H1 (cell line): ENCODE data around the gene SLC4A8. TPM values are rescaled to one million over a fixed set of nuclear protein-coding genes. Genes with fewer than 3 reads are reported as not detected.

Experiments
- CTCF ChIA-PET: fragments of 300-600 bp; sonication (Branson Sonifier 250); formaldehyde crosslinking; loops from one replicate; lab custom pipeline; 2021; ENCODE audit not compliant: partially characterized antibody; lab: Charles Lee
- POLR2A ChIA-PET: fragments of 300-600 bp; sonication (Branson Sonifier 250); formaldehyde crosslinking; loops from one replicate; lab custom pipeline; 2021; ENCODE audit warnings: inconsistent platforms; ENCODE audit not compliant: partially characterized antibody; lab: Charles Lee
- DNase-seq, 2 experiments: peaks; one replicate each; pipeline versions ENCODE4 v3.0.0 to v3.0.0-alpha.2; 2010 to 2022; ENCODE audit warnings: low spot score in 2 of 2, low read depth in 1 of 2, mixed read lengths in 1 of 2
- FAIRE-seq: peaks from 2 replicates; lab custom pipeline; 2011; peaks lifted over from hg19 to GRCh38; lab: Jason Lieb, UNC
- H2AFZ ChIP-seq: 2 replicates; pipeline ENCODE4 v1.8.1; 2012; ENCODE audit warnings: low read length, inconsistent platforms
- H2AK5ac ChIP-seq: 2 replicates; pipeline ENCODE4 v1.6.1; 2013; ENCODE audit warnings: low read depth, low read length
- H2BK120ac ChIP-seq: replicated peaks from 2 replicates; pipeline ENCODE3; 2013; ENCODE audit warnings: low read depth, low read length, inconsistent platforms
- H2BK12ac ChIP-seq: 2 replicates; pipeline ENCODE4 v1.6.1; 2013; ENCODE audit warnings: low read depth, low read length
- H2BK15ac ChIP-seq: 2 replicates; pipeline ENCODE4 v1.6.1; 2013; ENCODE audit warnings: low read length
- H2BK20ac ChIP-seq: 2 replicates; pipeline ENCODE4 v1.6.1; 2013; ENCODE audit warnings: low read length
- H2BK5ac ChIP-seq: 2 replicates; pipeline ENCODE4 v1.6.1; 2013; ENCODE audit warnings: low read depth, low read length
- H3K14ac ChIP-seq: 2 replicates; pipeline ENCODE4 v1.6.1; 2013; ENCODE audit warnings: inconsistent platforms; ENCODE audit not compliant: insufficient read length
- H3K18ac ChIP-seq: 2 replicates; pipeline ENCODE4 v1.6.1; 2013; ENCODE audit warnings: low read length; ENCODE audit errors: extremely low read depth
- H3K23ac ChIP-seq: 2 replicates; pipeline ENCODE4 v1.6.1; 2013; ENCODE audit warnings: inconsistent platforms; ENCODE audit not compliant: insufficient read length
- H3K23me2 ChIP-seq: 2 replicates; pipeline ENCODE4 v1.6.1; 2013; ENCODE audit warnings: low read depth, low read length
- H3K27ac ChIP-seq: 2 replicates; pipeline ENCODE4 v1.6.1; 2011; ENCODE audit warnings: low read depth, low read length, inconsistent platforms
- H3K27me3 ChIP-seq, 4 experiments: replicated peaks in 1 of 4; 1 replicate in 1 of 4; 2 replicates in 3 of 4; pipeline versions ENCODE4 v1.6.1 to v1.8.1; 2011 to 2013; ENCODE audit warnings: low read length in 3 of 4, mild to moderate bottlenecking in 3 of 4, inconsistent platforms in 2 of 4, mixed read lengths in 2 of 4, moderate library complexity in 1 of 4; ENCODE audit not compliant: control insufficient read depth in 3 of 4, insufficient read depth in 3 of 4; ENCODE audit errors: extremely low read depth in 1 of 4
- H3K36me3 ChIP-seq, 4 experiments: 2 replicates each; pipeline versions ENCODE4 v1.6.1 to v1.8.1; 2011 to 2013; ENCODE audit warnings: mild to moderate bottlenecking in 4 of 4, low read length in 3 of 4, moderate library complexity in 2 of 4, control low read depth in 1 of 4, inconsistent platforms in 1 of 4; ENCODE audit not compliant: insufficient read depth in 4 of 4, control insufficient read depth in 2 of 4
- H3K4ac ChIP-seq: replicated peaks from 2 replicates; pipeline ENCODE3; 2013; ENCODE audit warnings: low read length, low read depth, mixed read lengths, inconsistent platforms; ENCODE audit not compliant: insufficient read length
- H3K4me1 ChIP-seq, 4 experiments: replicated peaks in 1 of 4; 1 replicate in 1 of 4; 2 replicates in 3 of 4; pipeline versions ENCODE4 v1.6.1 to v1.8.1; 2011 to 2013; ENCODE audit warnings: low read length in 3 of 4, inconsistent platforms in 2 of 4, mixed read lengths in 1 of 4; ENCODE audit not compliant: insufficient read depth in 4 of 4, control insufficient read depth in 3 of 4
- H3K4me2 ChIP-seq, 2 experiments: 2 replicates each; pipeline versions ENCODE4 v1.6.1 to v1.8.1; 2011 to 2013; ENCODE audit warnings: low read depth in 2 of 2, low read length in 2 of 2, control low read depth in 1 of 2, inconsistent platforms in 1 of 2, mild to moderate bottlenecking in 1 of 2; ENCODE audit not compliant: insufficient read depth in 1 of 2
- H3K4me3 ChIP-seq, 4 experiments: fragments of 200-600, 300-600 bp in 1 of 4; sonication (generic), shearing (Covaris generic), sonication (Bioruptor Twin) in 1 of 4; 2 replicates each; pipeline versions ENCODE4 v1.5.1 to v1.8.1; 2011 to 2016; ENCODE audit warnings: low read length in 4 of 4, low read depth in 3 of 4, control low read depth in 2 of 4, inconsistent platforms in 2 of 4, mild to moderate bottlenecking in 2 of 4, mixed read lengths in 1 of 4, moderate library complexity in 1 of 4; ENCODE audit not compliant: insufficient read depth in 2 of 4; ENCODE audit errors: extremely low read depth in 1 of 4
- H3K56ac ChIP-seq: replicated peaks from 2 replicates; pipeline ENCODE3; 2013; ENCODE audit warnings: low read depth, mild to moderate bottlenecking, mixed read lengths, low read length, inconsistent platforms; ENCODE audit not compliant: insufficient read length
- H3K79me1 ChIP-seq: 2 replicates; pipeline ENCODE4 v1.6.1; 2013; ENCODE audit warnings: low read depth, low read length, control low read depth
- H3K79me2 ChIP-seq, 2 experiments: 2 replicates each; pipeline versions ENCODE4 v1.6.1 to v1.8.1; 2012 to 2013; ENCODE audit warnings: low read length in 2 of 2, mild to moderate bottlenecking in 2 of 2, inconsistent platforms in 1 of 2; ENCODE audit not compliant: insufficient read depth in 2 of 2, control insufficient read depth in 1 of 2
- H3K9ac ChIP-seq, 4 experiments: replicated peaks in 1 of 4; 1 replicate in 1 of 4; 2 replicates in 3 of 4; pipeline versions ENCODE4 v1.6.1 to v1.8.1; 2011 to 2013; ENCODE audit warnings: low read depth in 3 of 4, low read length in 3 of 4, control low read depth in 2 of 4, mild to moderate bottlenecking in 2 of 4, moderate library complexity in 2 of 4, inconsistent platforms in 1 of 4; ENCODE audit errors: extremely low read depth in 1 of 4
- H3K9me3 ChIP-seq, 2 experiments: 2 replicates each; pipeline versions ENCODE4 v1.6.1 to v1.8.1; 2012 to 2013; ENCODE audit warnings: mild to moderate bottlenecking in 2 of 2, moderate library complexity in 2 of 2, control low read depth in 1 of 2, inconsistent platforms in 1 of 2, low read depth in 1 of 2, low read length in 1 of 2, mixed read lengths in 1 of 2; ENCODE audit not compliant: insufficient read depth in 2 of 2
- H4K20me1 ChIP-seq, 2 experiments: replicated peaks in 1 of 2; 2 replicates each; pipeline versions ENCODE3 to v1.8.1; 2011 to 2013; ENCODE audit warnings: inconsistent platforms in 2 of 2, low read length in 2 of 2, mild to moderate bottlenecking in 1 of 2; ENCODE audit not compliant: insufficient read depth in 2 of 2, control insufficient read depth in 1 of 2
- H4K5ac ChIP-seq: 2 replicates; pipeline ENCODE4 v1.6.1; 2013; ENCODE audit warnings: low read length, low read depth, mixed read lengths, inconsistent platforms; ENCODE audit not compliant: insufficient read length
- H4K8ac ChIP-seq: 2 replicates; pipeline ENCODE4 v1.8.0; 2013; ENCODE audit warnings: mild to moderate bottlenecking, moderate library complexity, low read length, inconsistent platforms; ENCODE audit not compliant: insufficient read depth; ENCODE audit errors: extremely low read depth
- H4K91ac ChIP-seq: replicated peaks from 2 replicates; pipeline ENCODE3; 2013; ENCODE audit warnings: low read length, mixed read lengths, inconsistent platforms; ENCODE audit not compliant: insufficient read length
- BRCA1 ChIP-seq: IDR thresholded peaks from 2 replicates; pipeline ENCODE4 v1.6.1; 2012; ENCODE audit warnings: low read depth, low read length, improper control_type of control experiment
- CBX5 ChIP-seq: fragments of 300-800, 300-1000 bp; sonication (generic); IDR thresholded peaks from 2 replicates; pipeline ENCODE4 v1.7.1; 2016; ENCODE audit warnings: antibody characterized with exemption, low read length, low read depth
- CREB1 ChIP-seq: IDR thresholded peaks from 2 replicates; pipeline ENCODE4 v1.6.1; 2012; ENCODE audit warnings: inconsistent platforms
- CTBP2 ChIP-seq: IDR thresholded peaks from 2 replicates; pipeline ENCODE4 v1.7.0; 2011; ENCODE audit warnings: borderline replicate concordance, mild to moderate bottlenecking, moderate library complexity, mixed read lengths, low read length; ENCODE audit not compliant: insufficient read depth, insufficient read length
- EGR1 ChIP-seq: IDR thresholded peaks from 2 replicates; pipeline ENCODE4 v1.6.1; 2011; ENCODE audit warnings: low read depth, low read length, borderline replicate concordance
- FOSL1 ChIP-seq: IDR thresholded peaks from 2 replicates; pipeline ENCODE4 v1.6.1; 2011; ENCODE audit warnings: mild to moderate bottlenecking, low read depth, low read length, moderate library complexity; ENCODE audit not compliant: insufficient read depth
- RFX5 ChIP-seq: IDR thresholded peaks from 2 replicates; pipeline ENCODE4 v1.6.1; 2011; ENCODE audit warnings: low read depth, low read length, improper control_type of control experiment, borderline replicate concordance
- SP1 ChIP-seq: IDR thresholded peaks from 2 replicates; pipeline ENCODE4 v1.6.1; 2011; ENCODE audit warnings: low read depth, low read length
- YY1 ChIP-seq: IDR thresholded peaks from 2 replicates; pipeline ENCODE4 v1.6.1; 2011; ENCODE audit warnings: low read depth, mild to moderate bottlenecking, low read length
- WGBS, 2 experiments: shearing (Covaris generic) in 1 of 2; methylation state at CpG; one replicate each; pipeline versions ENCODE4 v1.1.6 to v1.1.7; 2013 to 2015; ENCODE audit warnings: low lambda C conversion rate in 2 of 2, mixed read lengths in 2 of 2, inconsistent platforms in 1 of 2, low coverage in 1 of 2, missing lambda C conversion rate in 1 of 2; ENCODE audit not compliant: insufficient replicate concordance in 2 of 2, insufficient coverage in 1 of 2, insufficient read length in 1 of 2; ENCODE audit errors: extremely low coverage in 1 of 2, missing lambda C conversion rate in 1 of 2; 5-methylcytosine and 5-hydroxymethylcytosine counted together
- polyA plus RNA-seq, 7 experiments: library from polyadenylated mRNA; depleted of rRNA in 3 of 7; stranded (reverse) in 5 of 7; unstranded in 2 of 7; fragments of >200 nt in 5 of 7; fragments of 200-250 nt in 2 of 7; gene quantifications; 1 replicate in 5 of 7; 2 replicates in 1 of 7; 4 replicates in 1 of 7; pipeline versions ENCODE4 v1.2.1 to v1.2.3, GENCODE V29; 2011 to 2013; ENCODE audit warnings: missing spikeins in 2 of 7, mixed read lengths in 2 of 7
- total RNA-seq: library from RNA; stranded (reverse); fragmentation: NEBNext Ultra II Directional; extraction: Animal tissue kit (Norgen Biotek cat#: 25700); gene quantifications from 2 replicates; pipeline ENCODE4 v1.2.1, GENCODE V29; 2021
- TF ChIP-seq, protein P1 (sequence below), 3 experiments: IDR thresholded peaks; 1 replicate in 2 of 3; 2 replicates in 1 of 3; pipeline versions ENCODE4 v1.5.1 to v1.6.1; 2011; ENCODE audit warnings: low read length in 3 of 3, mild to moderate bottlenecking in 3 of 3, inconsistent platforms in 2 of 3, low read depth in 1 of 3, moderate library complexity in 1 of 3; ENCODE audit not compliant: insufficient read depth in 1 of 3; ENCODE audit errors: control extremely low read depth in 1 of 3

Gene SLC4A8
- total and polyA plus RNA-seq, 2 of the 8 experiments (the other 6 are each of a cell fraction or from before 2014, with no cell fraction given), result 11.2 to 13.4 TPM

DNA sequence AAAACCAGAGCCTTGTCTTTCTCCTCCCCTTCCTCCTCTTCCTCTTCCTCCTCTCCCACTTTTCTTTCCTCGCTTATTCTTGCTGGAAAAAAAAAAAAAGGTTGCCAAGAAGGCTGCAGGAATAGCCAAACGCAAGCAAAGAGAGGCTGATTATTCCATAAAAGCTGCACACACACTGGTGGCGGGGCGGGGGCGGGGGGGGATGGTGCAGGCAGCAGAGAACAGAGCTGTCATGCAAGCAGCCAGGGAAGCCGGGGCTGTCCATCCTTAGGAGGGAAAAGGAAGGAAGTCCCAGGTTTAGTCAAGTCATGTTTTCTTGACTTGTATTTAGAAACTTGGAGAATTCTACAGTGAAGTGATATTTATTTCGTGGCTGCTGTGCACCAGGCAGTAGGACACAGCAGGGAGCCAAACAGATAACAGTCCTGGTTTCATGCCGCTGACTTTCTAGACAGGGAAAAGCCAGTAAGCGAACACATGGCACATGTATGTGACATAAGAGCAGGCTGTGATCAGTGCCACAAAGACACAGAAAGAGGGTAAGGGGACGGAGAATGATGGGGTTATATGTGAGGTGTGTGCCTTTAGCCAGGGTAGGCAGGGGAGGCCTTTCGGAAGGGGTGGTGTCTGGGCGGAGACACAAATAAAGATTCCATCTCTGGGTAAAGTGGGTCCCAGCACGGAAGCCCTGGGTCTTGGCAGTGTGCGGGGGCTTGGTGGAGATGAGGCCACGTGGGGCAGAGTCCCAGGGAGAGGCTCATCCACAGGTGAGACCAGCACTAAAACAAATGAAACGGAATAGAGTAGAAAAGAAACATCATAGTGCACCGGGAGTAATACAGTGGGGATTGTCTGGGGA lies 109.8 kb downstream of the SLC4A8 start:
- H3K79me2 ChIP-seq, result no peaks in the 10 kb centered on the region
- H3K4ac ChIP-seq, result no peak overlapping the region
- no peaks in the 10 kb centered on the region for H3K9me3 ChIP-seq
- no peaks in the 10 kb centered on the region; a peak in 1 of 7 replicates for H3K27me3 ChIP-seq
- ChIA-PET CTCF (interaction anchor here (0.6 to 8.7 kb wide), 27 partner anchors 10 to 379 kb away, joined by 3 to 132 read pairs (median 4); partner anchors contain the start of genes ANKRD33 and SLC4A8), POLR2A (interaction anchor here (0.6 to 1.0 kb wide), 3 partner anchors 102 to 284 kb away, joined by 3 to 4 read pairs (median 4); no protein-coding TSS in a partner anchor)
- no peak overlapping the region for H2BK20ac ChIP-seq
- H3K79me1 ChIP-seq, result no peaks in the 10 kb centered on the region
- H3K9ac ChIP-seq, result no peak overlapping the region
- no peak overlapping the region for H3K18ac ChIP-seq
- no peak overlapping the region for H2AFZ ChIP-seq
- peaks cover 2 to 17% (median 9%) of the 10 kb centered on the region in 4 experiments; a peak in 6 of 7 replicates for H3K4me1 ChIP-seq
- no peak overlapping the region for H3K4me2 ChIP-seq
- H4K91ac ChIP-seq, result no peak overlapping the region
- no peak overlapping the region for H3K27ac ChIP-seq
- WGBS, 2 experiments, result 73% methylated on average over 16 of the region's 17 CpGs; no CpG with 5 or more reads in 1 of the 2 experiments
- DNase-seq (no peak), FAIRE-seq (no peak)
- H4K5ac ChIP-seq, result no peak overlapping the region
- no peak overlapping the region for H3K14ac ChIP-seq
- no peak overlapping the region for H2BK15ac ChIP-seq
- H4K20me1 ChIP-seq, result no peaks in the 10 kb centered on the region
- H4K8ac ChIP-seq, result no peak overlapping the region
- no peaks in the 10 kb centered on the region for H3K23me2 ChIP-seq
- H3K56ac ChIP-seq, result no peak overlapping the region
- no peak overlapping the region for H2BK5ac ChIP-seq
- H3K4me3 ChIP-seq, result no peak overlapping the region
- no peak overlapping the region for H2BK120ac ChIP-seq
- H3K23ac ChIP-seq, result no peak overlapping the region
- no peaks in the 10 kb centered on the region for H3K36me3 ChIP-seq
- H2BK12ac ChIP-seq, result no peak overlapping the region
- H2AK5ac ChIP-seq, result no peak overlapping the region
- no peak for TF ChIP-seq CBX5
- no peak for TF ChIP-seq BRCA1
- TF ChIP-seq SP1, result no peak
- no peak for TF ChIP-seq RFX5
- no peak for TF ChIP-seq FOSL1
- no peak for TF ChIP-seq EGR1
- TF ChIP-seq CTBP2, result no peak
- TF ChIP-seq, protein P1, sequence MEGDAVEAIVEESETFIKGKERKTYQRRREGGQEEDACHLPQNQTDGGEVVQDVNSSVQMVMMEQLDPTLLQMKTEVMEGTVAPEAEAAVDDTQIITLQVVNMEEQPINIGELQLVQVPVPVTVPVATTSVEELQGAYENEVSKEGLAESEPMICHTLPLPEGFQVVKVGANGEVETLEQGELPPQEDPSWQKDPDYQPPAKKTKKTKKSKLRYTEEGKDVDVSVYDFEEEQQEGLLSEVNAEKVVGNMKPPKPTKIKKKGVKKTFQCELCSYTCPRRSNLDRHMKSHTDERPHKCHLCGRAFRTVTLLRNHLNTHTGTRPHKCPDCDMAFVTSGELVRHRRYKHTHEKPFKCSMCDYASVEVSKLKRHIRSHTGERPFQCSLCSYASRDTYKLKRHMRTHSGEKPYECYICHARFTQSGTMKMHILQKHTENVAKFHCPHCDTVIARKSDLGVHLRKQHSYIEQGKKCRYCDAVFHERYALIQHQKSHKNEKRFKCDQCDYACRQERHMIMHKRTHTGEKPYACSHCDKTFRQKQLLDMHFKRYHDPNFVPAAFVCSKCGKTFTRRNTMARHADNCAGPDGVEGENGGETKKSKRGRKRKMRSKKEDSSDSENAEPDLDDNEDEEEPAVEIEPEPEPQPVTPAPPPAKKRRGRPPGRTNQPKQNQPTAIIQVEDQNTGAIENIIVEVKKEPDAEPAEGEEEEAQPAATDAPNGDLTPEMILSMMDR (IDR thresholded peaks at IDR 0.05; ENCODE audit: control extremely low read depth in 1 of 3, insufficient read depth in 1 of 3, low read depth in 1 of 3, low read length in 3 of 3), result no peak
- TF ChIP-seq YY1, result no peak
- no peak for TF ChIP-seq CREB1
